Epithelial cell of prostate (primary cell): ENCODE measurements around the gene SLC36A1.
"Not testable (repeated sequence)": the region's sequence is repeated elsewhere in the genome, so short reads cannot be mapped to it uniquely, and the experiment has no call there.

Source experiments
- DNase-seq: peaks from one replicate; pipeline ENCODE4 v3.0.0-alpha.2; 2011; ENCODE audit warnings: low read depth, low spot score
- H3K27ac ChIP-seq: fragments of 450-650 bp; 2 replicates; pipeline ENCODE4 v1.5.1; 2017; ENCODE audit warnings: mild to moderate bottlenecking

Gene SLC36A1

GRCh38 chr5:151480384-151481293 is 33.2 kb downstream of the SLC36A1 start:
- no peak for DNase-seq
- no peak overlapping the region for H3K27ac ChIP-seq

- no peak overlapping the region for H3K27ac ChIP-seq
- no peak for DNase-seq
These were observed 35.8 kb downstream of the SLC36A1 start for GRCh38 chr5:151483176-151483575.

GRCh38 chr5:151483647-151484046 is 36.2 kb downstream of the SLC36A1 start:
- no peak overlapping the region for H3K27ac ChIP-seq
- DNase-seq: no peak

- H3K27ac ChIP-seq: no peak overlapping the region
These were observed 40.1 kb downstream of the SLC36A1 start for GRCh38 chr5:151487544-151487943.

GRCh38 chr5:151490627-151491026 is 43.2 kb downstream of the SLC36A1 start:
- no peak overlapping the region for H3K27ac ChIP-seq

More at GRCh38 chr5:151487544-151487943, 40.1 kb downstream of the SLC36A1 start:
- DNase-seq: no peak

GRCh38 chr5:151491062-151491461 is 43.7 kb downstream of the SLC36A1 start:
- H3K27ac ChIP-seq: no peak overlapping the region
- DNase-seq: no peak

More at GRCh38 chr5:151490627-151491026, 43.2 kb downstream of the SLC36A1 start:
- no peak for DNase-seq

- DNase-seq: peak; percentile 72
- no peak overlapping the region for H3K27ac ChIP-seq
These were observed 45.3 kb downstream of the SLC36A1 start for GRCh38 chr5:151492729-151493128.

- no peak overlapping the region for H3K27ac ChIP-seq
- DNase-seq: no peak
These were observed 46.3 kb downstream of the SLC36A1 start for GRCh38 chr5:151493665-151494064.

GRCh38 chr5:151495320-151495719 is 47.9 kb downstream of the SLC36A1 start:
- H3K27ac ChIP-seq: no peak overlapping the region
- peak; percentile 27 for DNase-seq

GRCh38 chr5:151496041-151496484 is 48.7 kb downstream of the SLC36A1 start:
- H3K27ac ChIP-seq: no peak overlapping the region
- no peak for DNase-seq

GRCh38 chr5:151497391-151498002 is 50.1 kb downstream of the SLC36A1 start:
- DNase-seq: no peak
- no peak overlapping the region for H3K27ac ChIP-seq

GRCh38 chr5:151498395-151499155 is 51.2 kb downstream of the SLC36A1 start:
- no peak overlapping the region for H3K27ac ChIP-seq
- no peak for DNase-seq

GRCh38 chr5:151499501-151500035 is 52.2 kb downstream of the SLC36A1 start:
- no peak for DNase-seq

GRCh38 chr5:151504006-151504405 is 56.6 kb downstream of the SLC36A1 start:
- no peak for DNase-seq

More at GRCh38 chr5:151499501-151500035, 52.2 kb downstream of the SLC36A1 start:
- no peak overlapping the region for H3K27ac ChIP-seq

GRCh38 chr5:151508308-151508707 is 60.9 kb downstream of the SLC36A1 start:
- DNase-seq: not testable (repeated sequence)
- H3K27ac ChIP-seq: peak overlapping the region; percentile 81

More at GRCh38 chr5:151504006-151504405, 56.6 kb downstream of the SLC36A1 start:
- no peak overlapping the region for H3K27ac ChIP-seq

- no peak for DNase-seq
- peak overlapping the region; percentile 81 for H3K27ac ChIP-seq
These were observed 61.8 kb downstream of the SLC36A1 start for GRCh38 chr5:151509231-151509630.

- peak overlapping the region; percentile 81 for H3K27ac ChIP-seq
- no peak for DNase-seq
These were observed 62.4 kb downstream of the SLC36A1 start for GRCh38 chr5:151509836-151510235.

GRCh38 chr5:151517122-151517920 is 69.9 kb downstream of the SLC36A1 start:
- no peak for DNase-seq
- H3K27ac ChIP-seq: no peak overlapping the region

GRCh38 chr5:151520294-151520693 is 72.9 kb downstream of the SLC36A1 start:
- H3K27ac ChIP-seq: no peak overlapping the region
- DNase-seq: no peak
